Subcutaneous adipose tissue (tissue), 4 donors: ENCODE results near the gene IL27RA. TPM values are rescaled to one million over a fixed set of nuclear protein-coding genes. Genes with fewer than 3 reads are reported as not detected.

Experiments used
- CTCF ChIP-seq: fragments of 450-650 bp; IDR thresholded peaks from one replicate; pipeline ENCODE4 v1.5.1; 2016; ENCODE audit warnings: low read depth, mild to moderate bottlenecking, control low read depth, antibody characterized with exemption, moderate library complexity
- total RNA-seq, 4 donors: library from RNA; depleted of rRNA; stranded (reverse); fragments of >200 nt; gene quantifications; one replicate each; pipeline ENCODE4 v1.1.0, GENCODE V29; 2016

Gene IL27RA
- total RNA-seq, 4 donors from 2014 or later, result 4.1 to 7.0 (median 6.2) TPM

- no peak for TF ChIP-seq CTCF
These were observed 45.7 kb upstream of the IL27RA start for GRCh38 chr19:13985771-13986347.

GRCh38 chr19:13986348-13986904 is 45.1 kb upstream of the IL27RA start:
- TF ChIP-seq CTCF, result no peak

- TF ChIP-seq CTCF, result no peak
These were observed 44.3 kb upstream of the IL27RA start for GRCh38 chr19:13987101-13987890.

- no peak for TF ChIP-seq CTCF
These were observed 42.1 kb upstream of the IL27RA start for GRCh38 chr19:13989487-13989886.

- no peak for TF ChIP-seq CTCF
These were observed 41.5 kb upstream of the IL27RA start for GRCh38 chr19:13990085-13990484.

- no peak for TF ChIP-seq CTCF
These were observed 39.5 kb upstream of the IL27RA start for GRCh38 chr19:13992025-13992424.

GRCh38 chr19:13993590-13994300 is 37.8 kb upstream of the IL27RA start:
- no peak for TF ChIP-seq CTCF
